HG02870 (cell line): ENCODE data around the gene CUX1.

Source experiments
- ATAC-seq: cut with Tn5 transposase; IDR thresholded peaks from one replicate; pipeline ENCODE4 v1.9.1; 2021; ENCODE audit warnings: mild to moderate bottlenecking, moderate library complexity; ENCODE audit not compliant: unreplicated experiment

CUX1 gene

GRCh38 chr7:101891936-101892640 is 74.7 kb downstream of the CUX1 start:
- no peak for ATAC-seq

DNA sequence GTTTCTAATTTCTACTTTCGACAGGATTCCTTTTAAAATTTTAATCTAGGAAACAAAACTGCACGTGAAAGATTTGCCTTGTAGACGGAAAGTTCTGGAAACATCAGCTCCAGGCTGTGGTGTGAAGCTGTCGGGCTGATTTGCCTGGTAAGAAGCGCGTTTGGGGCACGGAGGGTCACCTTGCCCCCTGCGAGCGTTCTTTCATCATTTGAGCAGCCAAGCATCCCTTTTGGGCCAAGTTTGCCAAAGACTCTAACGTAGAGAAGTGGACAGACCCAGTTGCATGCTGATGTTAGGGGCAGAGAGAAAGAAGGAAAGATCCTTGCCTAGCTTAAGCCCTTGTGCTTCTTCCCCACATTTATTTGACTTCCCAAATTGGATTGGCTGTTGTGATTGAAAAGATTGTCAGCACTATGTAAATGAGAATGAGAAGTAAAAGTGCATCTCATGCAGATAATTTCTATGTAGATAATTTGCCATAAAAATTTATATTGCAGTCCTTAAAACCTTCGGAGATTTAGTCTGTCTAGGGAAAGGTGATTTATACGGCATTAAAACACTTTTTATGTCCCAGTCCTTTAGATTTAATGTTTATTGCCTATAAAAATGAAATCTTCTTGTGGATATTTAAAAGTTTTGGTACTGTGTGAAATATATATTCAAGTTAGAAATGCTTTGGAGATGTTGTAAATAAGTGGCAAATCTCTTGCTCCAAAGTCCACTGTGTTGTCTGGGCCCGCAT is 76.1 kb downstream of the CUX1 start:
- ATAC-seq = no peak

GRCh38 chr7:101896316-101896715 is 78.9 kb downstream of the CUX1 start:
- no peak for ATAC-seq

GRCh38 chr7:101896941-101897340 is 79.5 kb downstream of the CUX1 start:
- ATAC-seq = no peak

- ATAC-seq = no peak
These were observed 80.7 kb downstream of the CUX1 start for GRCh38 chr7:101898106-101898505.

GRCh38 chr7:101899616-101900015 is 82.2 kb downstream of the CUX1 start:
- ATAC-seq = no peak

- ATAC-seq = no peak
These were observed 82.7 kb downstream of the CUX1 start for GRCh38 chr7:101900103-101900502.

DNA sequence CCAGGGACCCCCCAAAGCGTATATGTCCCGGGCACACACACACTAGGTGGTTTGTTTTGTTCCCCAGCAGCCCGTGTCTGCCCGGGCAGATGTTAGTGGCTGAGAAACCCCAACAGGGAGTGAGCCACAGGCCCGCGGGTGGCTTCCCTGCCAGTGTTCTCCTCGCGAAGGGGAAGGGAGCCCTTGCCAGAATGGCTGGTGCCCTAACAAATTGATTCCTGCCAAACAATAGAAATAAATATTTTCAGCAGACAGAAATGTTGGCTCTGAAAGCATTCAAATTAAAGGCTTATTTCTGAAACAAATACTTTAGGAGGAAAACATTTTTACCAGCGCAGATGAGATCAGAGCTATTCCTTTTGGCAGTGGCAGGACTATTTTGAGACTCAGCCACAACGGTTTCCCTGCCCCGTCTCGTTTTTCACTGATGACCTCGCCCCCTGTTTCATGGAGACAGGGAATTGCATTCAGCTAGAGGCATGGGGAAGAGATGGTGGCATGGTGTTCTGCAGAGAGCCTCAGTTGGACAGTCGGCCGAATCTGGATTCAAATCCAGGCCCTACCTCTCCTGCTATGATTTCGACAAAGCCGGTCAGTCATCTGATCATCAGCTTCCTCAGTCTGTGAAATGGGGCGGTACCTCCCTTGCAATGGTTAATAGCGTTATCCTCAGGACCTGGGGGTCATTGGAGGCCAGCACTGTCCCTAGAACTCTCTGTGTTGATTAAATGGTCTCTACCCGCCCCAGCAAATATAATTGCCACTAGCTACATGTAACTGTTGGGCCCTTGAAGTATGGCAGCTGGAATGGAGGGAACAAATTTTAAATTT is 84.5 kb downstream of the CUX1 start:
- no peak for ATAC-seq

DNA sequence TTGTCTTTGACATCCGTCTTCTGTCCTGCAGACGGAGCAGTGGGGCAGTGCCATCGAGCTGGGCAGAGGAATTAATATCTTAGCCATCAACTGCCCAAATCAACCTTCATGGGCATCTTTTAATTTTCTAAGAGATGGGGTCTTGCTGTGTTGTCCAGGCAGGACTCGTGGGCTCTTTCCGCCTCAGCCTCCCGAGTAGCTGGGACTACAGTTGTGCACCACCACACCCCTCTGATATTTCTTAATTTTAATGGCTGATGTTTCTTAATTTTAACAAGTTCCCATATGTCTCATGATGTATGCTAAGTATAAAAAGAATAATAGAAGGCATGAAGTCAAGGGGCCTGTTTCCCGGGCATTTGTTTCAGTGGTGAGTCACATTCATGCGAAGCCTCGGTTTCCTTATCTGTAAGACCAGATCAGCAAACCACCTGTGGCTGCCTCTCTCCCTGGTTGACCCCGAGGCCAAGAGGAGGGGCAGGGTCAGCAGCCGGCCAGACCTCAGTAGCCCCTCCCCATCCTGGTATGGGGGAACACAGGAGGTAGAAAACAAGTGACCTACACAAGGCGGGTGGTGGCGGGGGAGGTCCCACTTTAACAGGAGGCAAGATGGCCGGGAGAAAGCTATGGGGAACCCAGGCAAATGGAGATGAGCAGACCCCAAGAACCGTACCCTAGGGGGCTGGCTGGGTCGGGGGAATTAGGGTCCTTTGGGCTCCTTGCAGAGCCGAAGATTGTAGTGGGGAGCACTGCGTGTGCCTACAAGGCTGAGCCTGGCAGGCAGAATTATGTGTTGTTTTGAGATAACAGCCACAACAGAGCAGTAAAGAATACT is 85.5 kb downstream of the CUX1 start:
- no peak for ATAC-seq

- no peak for ATAC-seq
These were observed 86.1 kb downstream of the CUX1 start for GRCh38 chr7:101903515-101903868.

DNA sequence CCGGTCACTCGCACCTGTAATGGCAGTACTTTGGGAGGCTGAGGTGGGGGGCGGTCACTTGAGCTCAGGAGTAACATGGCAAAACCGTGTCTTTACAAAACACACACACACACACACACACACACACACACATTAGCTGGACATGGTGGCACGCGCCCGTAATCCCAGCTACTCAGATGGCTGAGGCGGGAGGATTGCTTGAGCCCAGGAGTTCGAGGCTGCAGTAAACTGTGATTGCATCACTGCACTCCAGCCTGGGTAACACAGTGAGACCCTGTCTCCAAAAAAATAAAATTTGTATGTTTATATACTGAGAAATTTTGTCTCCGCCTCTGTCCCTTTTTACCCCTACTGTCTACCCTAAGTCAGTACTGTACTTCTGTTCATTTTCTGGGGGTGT is 86.6 kb downstream of the CUX1 start:
- ATAC-seq = no peak

- no peak for ATAC-seq
These were observed 87.9 kb downstream of the CUX1 start for GRCh38 chr7:101905203-101905865.

GRCh38 chr7:101906291-101907240 is 89.1 kb downstream of the CUX1 start:
- no peak for ATAC-seq

GRCh38 chr7:101910991-101911799 is 93.8 kb downstream of the CUX1 start:
- no peak for ATAC-seq

DNA sequence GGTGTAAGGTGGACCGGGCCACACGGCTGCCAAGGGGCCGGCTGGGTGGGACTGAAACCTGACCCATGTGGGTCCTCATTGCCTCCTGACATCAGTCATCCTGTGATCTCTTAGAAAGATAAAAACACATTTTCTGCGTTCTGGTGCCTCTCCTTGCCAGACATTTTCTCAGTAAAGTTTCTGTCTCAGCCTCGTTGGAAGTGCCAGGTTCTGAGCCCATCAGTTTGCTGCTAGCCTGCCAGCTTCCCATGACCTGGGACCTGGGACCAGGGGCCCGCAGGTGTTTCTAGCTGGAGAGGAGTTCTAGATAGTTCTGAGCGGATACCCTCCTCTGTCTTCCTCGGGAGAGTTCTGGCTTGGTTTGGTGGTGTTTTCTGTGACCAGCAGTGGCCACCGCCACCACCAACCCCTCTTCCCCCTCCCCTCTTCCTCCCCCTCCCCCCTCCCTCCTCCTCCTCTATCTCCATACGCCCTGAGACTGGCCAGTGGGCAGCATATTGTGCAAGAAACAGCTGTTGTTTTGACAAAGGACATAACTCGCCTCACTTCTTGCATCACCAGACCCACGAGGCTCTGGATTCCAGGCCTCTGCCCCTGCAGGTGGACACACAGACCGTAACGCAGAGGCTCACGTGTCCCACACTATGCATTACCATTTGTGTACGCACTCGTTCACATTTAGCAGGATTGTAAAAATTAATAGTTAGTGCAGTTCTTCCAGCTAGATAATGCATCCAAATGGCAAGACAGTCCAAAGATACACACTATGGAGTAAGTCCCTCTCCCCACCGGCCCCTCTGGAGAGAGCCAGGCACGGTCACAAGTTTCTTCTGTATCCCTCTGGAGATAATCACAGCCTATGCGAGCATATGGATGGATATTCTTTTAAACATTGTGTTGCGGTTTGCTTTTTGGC is 94.6 kb downstream of the CUX1 start:
- no peak for ATAC-seq

DNA sequence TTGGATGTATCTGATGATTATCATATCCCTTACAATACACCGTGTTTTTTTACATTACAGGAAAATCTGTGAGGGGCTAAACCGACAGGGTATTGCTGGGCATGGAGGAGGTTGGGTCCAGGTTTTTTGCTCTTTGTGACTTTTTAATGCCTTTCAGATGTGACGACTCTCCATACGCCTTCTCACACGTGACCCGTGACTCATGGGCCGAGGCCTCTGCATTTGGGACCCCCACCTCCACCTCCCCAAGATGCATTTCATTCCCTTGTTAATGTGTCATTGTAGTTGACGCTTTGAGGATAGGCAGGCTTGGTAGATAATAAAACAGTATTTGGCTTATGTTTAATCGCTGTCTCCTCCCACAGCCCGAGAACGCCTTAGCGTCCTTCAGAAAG is 95.3 kb downstream of the CUX1 start:
- ATAC-seq = no peak

DNA sequence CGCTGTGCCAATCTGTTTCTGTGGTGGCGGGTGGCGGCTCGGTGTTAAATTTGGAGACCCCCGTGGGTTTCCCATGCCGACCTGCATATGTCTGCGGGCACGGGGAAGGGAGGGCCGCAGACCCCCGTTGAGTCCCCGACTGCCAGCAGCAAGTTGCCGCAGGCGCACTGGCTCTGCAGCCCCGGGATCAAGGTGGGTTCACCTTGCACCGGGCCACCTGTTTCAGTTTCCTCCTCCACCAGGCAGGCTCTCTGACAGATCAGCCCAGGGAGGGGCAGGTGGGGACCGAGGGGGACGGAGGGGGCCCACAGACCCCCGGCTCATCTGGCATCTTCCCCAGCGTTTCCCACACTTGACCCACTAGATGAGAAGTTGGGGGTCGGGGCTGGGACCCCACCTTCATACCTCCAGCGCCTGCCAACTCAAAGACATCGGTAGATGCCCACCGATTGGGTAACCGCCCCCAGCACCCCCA is 95.9 kb downstream of the CUX1 start:
- no peak for ATAC-seq
